Colon (tissue), 2 donors: ENCODE measurements around the gene PARM1.

Source experiments
- FAIRE-seq: peaks from 2 replicates; lab custom pipeline; 2012; peaks lifted over from hg19 to GRCh38; lab: Jason Lieb, UNC
- donor health status: control.
- donor health status: control.

PARM1 gene, protein sequence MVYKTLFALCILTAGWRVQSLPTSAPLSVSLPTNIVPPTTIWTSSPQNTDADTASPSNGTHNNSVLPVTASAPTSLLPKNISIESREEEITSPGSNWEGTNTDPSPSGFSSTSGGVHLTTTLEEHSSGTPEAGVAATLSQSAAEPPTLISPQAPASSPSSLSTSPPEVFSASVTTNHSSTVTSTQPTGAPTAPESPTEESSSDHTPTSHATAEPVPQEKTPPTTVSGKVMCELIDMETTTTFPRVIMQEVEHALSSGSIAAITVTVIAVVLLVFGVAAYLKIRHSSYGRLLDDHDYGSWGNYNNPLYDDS

GRCh38 chr4:74932832-74933561, at the start of gene PARM1:
PARM1 (plus strand) TSS chr4:74933116; CDS start chr4:74933328, 212 bp downstream.
- FAIRE-seq = no peak

GRCh38 chr4:74884266-74884665, 48.6 kb upstream of the PARM1 start:
- FAIRE-seq = no peak

- no peak for FAIRE-seq
Measured at GRCh38 chr4:74886484-74886883, 46.4 kb upstream of the PARM1 start.

GRCh38 chr4:74890341-74890740, 42.6 kb upstream of the PARM1 start:
- FAIRE-seq = no peak

GRCh38 chr4:74891037-74891436, 41.9 kb upstream of the PARM1 start:
- FAIRE-seq = no peak

GRCh38 chr4:74893171-74893570, 39.7 kb upstream of the PARM1 start:
- no peak for FAIRE-seq

GRCh38 chr4:74896595-74896994, 36.3 kb upstream of the PARM1 start:
- no peak for FAIRE-seq

- no peak for FAIRE-seq
Measured at GRCh38 chr4:74897386-74897785, 35.5 kb upstream of the PARM1 start.

DNA sequence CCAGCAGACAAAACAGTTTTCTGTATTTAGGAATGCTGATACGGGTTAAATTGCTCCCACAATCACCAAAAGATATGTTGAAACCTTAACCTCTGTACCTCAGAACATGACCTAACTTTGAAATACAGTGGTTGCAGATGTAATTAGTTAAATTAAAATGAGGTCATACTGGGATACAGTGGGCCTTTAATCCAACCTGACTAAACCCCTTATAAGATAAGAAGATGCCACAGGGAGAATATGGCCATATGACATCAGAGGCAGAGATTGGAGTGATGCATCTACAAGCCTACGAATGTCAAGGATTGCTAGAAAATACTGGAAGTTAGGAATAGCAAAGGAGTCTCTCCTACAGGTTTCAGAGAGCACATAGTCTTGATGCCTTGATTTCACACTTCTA, 32.1 kb upstream of the PARM1 start:
- no peak for FAIRE-seq

- FAIRE-seq = no peak
Measured at GRCh38 chr4:74904509-74905065, 28.3 kb upstream of the PARM1 start.

DNA sequence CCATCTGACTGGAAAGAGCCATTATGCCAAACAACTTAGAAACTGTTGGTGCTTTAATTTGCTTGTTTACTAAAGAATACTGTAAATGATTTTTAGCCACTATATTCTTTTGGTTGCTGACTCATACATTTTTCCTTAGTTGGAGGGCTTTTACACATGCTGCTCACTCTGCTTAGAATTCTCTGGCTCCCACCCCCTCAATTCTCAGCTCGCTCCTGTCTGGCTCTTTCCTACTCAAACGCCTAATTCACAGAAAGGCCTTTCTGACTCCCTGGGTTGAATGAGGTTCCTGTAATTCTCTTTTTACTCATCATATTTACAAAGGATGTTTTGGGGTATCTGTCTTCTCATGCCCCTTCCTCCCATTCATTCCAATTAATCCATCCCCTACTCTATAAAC, 26.1 kb upstream of the PARM1 start:
- FAIRE-seq = no peak

DNA sequence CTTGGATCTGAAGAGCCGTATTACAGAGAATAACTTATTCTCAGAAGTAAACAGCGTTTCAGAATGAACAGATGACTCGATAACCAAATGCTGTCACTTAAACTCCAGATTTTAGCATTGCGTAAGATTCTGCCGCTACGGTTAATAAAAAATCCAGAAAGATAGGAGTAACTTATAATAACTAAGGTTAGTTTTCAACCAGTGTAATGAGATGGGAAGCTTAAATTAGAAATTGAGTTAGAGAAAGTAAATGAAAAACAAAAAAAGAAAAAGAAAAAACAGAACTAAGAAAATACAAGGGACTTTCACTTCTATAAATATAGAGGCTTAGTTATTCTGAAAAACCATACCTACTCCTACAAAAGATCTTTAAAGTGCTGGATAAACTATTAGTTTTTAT, 13.1 kb upstream of the PARM1 start:
- no peak for FAIRE-seq

DNA sequence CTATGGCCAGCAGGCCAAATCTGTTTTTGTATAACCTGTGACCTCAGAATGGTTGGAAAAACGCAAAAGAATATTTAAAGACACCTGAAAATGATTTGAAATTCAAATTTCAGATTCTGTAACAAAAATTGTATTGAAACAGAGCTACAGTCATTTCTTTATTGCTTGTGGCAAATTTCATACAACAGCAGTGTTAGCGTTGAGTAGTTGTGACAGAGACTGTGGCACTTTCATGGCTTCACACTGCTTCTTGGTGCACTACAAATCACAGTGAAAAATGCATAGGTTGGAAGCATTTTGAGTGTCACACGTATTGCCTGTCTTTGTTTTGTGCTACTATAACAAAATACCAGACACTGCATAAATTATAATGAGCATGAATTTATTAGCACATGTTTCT, 12.2 kb upstream of the PARM1 start:
- no peak for FAIRE-seq

DNA sequence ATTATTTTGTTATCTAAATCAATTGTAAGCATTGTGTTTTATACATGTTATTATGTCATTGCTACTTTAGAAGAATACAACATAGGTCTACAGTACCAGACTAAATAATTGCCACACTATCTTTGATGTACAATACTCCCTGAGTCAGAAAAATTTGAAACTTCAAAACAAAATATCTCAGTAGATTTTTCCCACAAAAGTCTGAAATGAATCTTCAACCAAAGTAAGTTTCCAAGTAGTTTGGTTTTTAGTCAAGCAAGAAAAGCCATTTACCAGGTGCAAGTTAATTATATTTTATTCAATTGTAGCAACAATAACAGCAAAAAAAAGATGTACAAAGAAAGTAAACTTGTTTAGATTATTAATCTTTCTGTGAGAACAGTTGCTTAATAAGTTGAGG, 11.4 kb upstream of the PARM1 start:
- no peak for FAIRE-seq

DNA sequence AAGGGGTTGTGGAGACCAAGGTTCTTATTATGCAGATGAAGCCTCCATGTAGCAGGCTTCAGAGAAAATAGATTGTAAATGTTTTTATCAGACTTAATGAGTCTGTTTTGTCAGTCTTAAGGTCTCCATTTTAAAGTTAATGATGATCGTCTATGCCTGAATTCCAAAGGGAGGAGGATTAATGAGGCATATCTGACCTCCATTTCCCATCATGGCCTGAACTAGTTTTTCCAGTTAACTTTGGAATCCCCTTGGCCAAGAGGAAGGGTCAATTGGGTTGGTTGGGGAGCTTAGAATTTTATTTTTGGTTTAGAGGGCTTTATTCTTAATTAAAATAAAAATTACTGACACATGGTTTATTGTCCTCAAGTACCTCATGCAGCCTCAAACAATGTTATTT, 6.9 kb upstream of the PARM1 start:
- no peak for FAIRE-seq

DNA sequence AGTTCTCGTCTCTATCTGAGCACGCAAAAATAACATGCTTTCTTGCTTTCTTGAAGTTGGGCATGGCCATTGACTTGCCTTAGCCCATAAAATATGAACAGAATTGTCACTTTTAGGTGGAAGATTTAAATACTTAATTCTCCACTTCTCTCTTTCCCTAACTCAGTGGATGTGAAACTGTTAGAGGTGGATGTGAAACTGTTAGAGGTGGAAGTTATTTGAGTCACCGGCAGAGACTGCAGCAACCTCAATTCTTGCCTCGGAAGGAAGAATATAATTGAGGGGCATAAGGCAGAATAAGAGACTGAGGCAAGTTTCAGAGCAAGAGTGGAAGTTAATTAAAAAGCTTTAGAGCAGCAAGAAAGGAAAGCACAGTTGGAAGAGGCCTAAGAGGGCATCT, 2.8 kb upstream of the PARM1 start:
- no peak for FAIRE-seq

- FAIRE-seq = no peak
Measured at GRCh38 chr4:74931376-74931775, 1.5 kb upstream of the PARM1 start.

DNA sequence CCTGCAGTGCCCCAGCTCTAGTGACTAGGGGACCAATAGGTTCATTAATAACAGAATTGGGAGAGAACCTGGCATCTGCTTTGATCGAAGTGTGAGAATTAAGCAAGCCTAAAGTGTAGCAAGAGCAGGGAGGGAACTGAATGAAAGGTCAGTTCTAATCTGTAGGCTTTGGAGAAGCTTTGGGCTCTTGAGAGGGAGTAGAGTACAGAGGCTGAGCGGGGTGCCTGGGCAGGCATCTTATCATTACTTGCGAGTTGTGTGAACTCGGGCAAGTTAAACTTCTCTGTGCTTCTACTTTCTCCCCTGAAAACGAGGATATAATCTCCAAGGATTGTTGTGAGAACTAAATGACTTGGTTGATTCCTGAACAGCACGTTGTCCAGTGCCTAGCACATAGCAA, 906 bp upstream of the PARM1 start:
- FAIRE-seq = no peak

DNA sequence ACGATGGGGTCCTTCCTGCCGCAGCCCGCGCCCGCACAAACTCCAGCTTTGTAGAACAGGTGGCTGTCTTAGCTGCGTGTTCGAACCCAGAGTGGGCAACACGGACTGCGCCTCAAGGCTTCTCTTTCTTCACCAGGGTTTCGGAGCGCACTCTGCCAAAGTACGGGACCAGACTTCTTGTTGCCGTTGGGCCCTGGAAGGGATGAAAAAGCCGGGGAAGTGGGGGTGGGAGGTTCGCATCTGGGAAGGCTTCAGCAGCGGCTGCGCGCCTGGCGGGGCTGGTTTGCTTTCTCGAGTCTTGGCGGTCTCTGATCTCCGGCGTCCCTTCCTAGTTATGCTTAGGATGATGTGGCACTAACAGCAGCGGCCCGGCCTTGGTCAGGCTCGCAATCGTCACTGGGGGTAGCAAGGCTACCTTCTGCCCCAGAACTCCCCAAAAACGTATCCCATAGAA, 673 bp downstream of the PARM1 start:
- FAIRE-seq = no peak

- no peak for FAIRE-seq
Measured at GRCh38 chr4:74934016-74934831, 1.3 kb downstream of the PARM1 start.

DNA sequence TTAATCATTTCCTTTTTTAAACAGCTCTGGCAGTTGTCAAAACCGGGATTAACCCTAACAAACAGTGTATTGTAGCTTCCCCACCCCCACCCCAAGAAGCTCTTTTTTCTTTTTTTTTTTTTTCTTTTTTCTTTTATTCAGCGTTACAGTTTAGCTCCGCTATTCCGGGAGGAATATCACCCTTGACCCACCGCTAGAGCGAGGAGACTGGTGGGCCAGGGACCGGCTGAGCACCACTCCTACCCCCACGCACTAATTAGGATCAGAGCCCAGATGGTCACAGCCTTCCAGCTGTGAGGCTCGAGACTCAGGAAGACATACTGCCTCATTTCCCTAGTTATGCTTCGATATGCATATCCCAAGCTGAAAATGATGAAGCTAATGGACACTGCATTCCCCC, 2.0 kb downstream of the PARM1 start:
- FAIRE-seq = no peak

- no peak for FAIRE-seq
Measured at GRCh38 chr4:74941123-74941522, 8.2 kb downstream of the PARM1 start.
